HFFc6 (cell line): ENCODE measurements around the gene TXLNA. TPM values are rescaled to one million over a fixed set of nuclear protein-coding genes. Genes with fewer than 3 reads are reported as not detected.
A peak's percentile ranks its signal among the peaks of the same experiment; 100 is the strongest.

Experiments used
- DNase-seq: peaks from one replicate; pipeline ENCODE4 v3.0.0-alpha.2; 2018
- H3K27ac Mint-ChIP-seq: 2 replicates; pipeline ENCODE4 v1.8.0; 2020; ENCODE audit warnings: mild to moderate bottlenecking, mixed read lengths
- H3K27me3 Mint-ChIP-seq: 2 replicates; pipeline ENCODE4 v1.8.0; 2021; ENCODE audit warnings: mild to moderate bottlenecking, moderate library complexity, mixed read lengths; ENCODE audit not compliant: insufficient read depth
- H3K36me3 Mint-ChIP-seq: 2 replicates; pipeline ENCODE4 v1.8.0; 2021; ENCODE audit warnings: low read depth, mixed read lengths
- H3K4me1 Mint-ChIP-seq: 2 replicates; pipeline ENCODE4 v1.8.0; 2020; ENCODE audit warnings: low read depth, mixed read lengths
- H3K4me3 Mint-ChIP-seq: 2 replicates; pipeline ENCODE4 v1.8.0; 2020; ENCODE audit warnings: mild to moderate bottlenecking, moderate library complexity, mixed read lengths
- H3K9me3 Mint-ChIP-seq: 2 replicates; pipeline ENCODE4 v1.8.0; 2020; ENCODE audit warnings: mild to moderate bottlenecking, mixed read lengths
- total RNA-seq, 6 experiments: library from RNA; stranded (reverse); fragmentation: NEBNext Ultra II Directional; extraction: Animal tissue kit (Norgen Biotek cat#: 25700); gene quantifications; 2 replicates in 1 of 6; 3 replicates in 5 of 6; pipeline ENCODE4 v1.2.3, GENCODE V29; 2021
- TF ChIP-seq, protein P1 (sequence below): fragments of 200-600 bp; sonication (generic); IDR thresholded peaks from 2 replicates; pipeline ENCODE4 v1.5.0; 2021; ENCODE audit warnings: antibody characterized with exemption, mild to moderate bottlenecking

Gene TXLNA
- total RNA-seq, 6 experiments from 2014 or later, result 89.4 to 95.2 (median 93.0) TPM

DNA sequence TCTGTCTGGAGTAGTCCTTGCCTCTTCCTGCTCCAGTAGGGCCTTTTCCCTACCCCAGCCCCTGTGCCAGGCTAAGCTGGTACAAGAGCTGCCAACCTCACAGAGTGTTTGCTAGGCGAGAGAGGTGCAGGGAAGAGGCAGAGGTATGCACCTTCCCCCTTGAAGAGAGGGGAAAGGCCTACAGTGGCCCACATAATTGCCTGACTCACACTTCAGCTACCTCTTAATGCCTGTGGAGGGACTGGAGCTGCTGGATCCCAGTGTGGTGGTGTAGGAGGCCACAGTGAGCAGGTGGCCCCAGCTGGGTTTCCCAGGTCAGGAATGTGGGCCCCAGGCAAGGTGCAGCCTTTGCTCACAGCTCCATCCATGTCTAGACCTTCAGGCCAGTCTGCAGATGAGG lies 17.6 kb downstream of the TXLNA start:
- TF ChIP-seq, protein P1, sequence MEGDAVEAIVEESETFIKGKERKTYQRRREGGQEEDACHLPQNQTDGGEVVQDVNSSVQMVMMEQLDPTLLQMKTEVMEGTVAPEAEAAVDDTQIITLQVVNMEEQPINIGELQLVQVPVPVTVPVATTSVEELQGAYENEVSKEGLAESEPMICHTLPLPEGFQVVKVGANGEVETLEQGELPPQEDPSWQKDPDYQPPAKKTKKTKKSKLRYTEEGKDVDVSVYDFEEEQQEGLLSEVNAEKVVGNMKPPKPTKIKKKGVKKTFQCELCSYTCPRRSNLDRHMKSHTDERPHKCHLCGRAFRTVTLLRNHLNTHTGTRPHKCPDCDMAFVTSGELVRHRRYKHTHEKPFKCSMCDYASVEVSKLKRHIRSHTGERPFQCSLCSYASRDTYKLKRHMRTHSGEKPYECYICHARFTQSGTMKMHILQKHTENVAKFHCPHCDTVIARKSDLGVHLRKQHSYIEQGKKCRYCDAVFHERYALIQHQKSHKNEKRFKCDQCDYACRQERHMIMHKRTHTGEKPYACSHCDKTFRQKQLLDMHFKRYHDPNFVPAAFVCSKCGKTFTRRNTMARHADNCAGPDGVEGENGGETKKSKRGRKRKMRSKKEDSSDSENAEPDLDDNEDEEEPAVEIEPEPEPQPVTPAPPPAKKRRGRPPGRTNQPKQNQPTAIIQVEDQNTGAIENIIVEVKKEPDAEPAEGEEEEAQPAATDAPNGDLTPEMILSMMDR, result no peak
- Mint-ChIP-seq H3K27me3 (peaks cover 12% of the 10 kb centered on the region), H3K27ac (peak overlapping the region; percentile 68), H3K9me3 (no peaks in the 10 kb centered on the region), H3K4me3 (no peak overlapping the region), H3K36me3 (peaks cover 36% of the 10 kb centered on the region), H3K4me1 (peaks cover 52% of the 10 kb centered on the region)
- DNase-seq, result no peak

DNA sequence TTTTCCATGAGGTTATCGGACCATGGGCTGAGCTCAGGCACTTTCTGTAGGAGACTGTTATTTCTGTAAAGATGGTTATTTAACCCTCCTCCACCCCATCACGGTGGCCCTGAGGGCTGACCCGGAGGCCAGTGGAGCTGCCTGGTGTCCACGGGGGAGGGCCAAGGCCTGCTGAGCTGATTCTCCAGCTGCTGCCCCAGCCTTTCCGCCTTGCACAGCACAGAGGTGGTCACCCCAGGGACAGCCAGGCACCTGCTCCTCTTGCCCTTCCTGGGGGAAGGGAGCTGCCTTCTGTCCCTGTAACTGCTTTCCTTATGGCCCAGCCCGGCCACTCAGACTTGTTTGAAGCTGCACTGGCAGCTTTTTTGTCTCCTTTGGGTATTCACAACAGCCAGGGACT lies 18.4 kb downstream of the TXLNA start:
- peaks cover 12% of the 10 kb centered on the region for H3K27me3 Mint-ChIP-seq
- no peak for DNase-seq
- H3K36me3 Mint-ChIP-seq, result peaks cover 30% of the 10 kb centered on the region
- TF ChIP-seq, protein P1, result no peak
- H3K27ac Mint-ChIP-seq, result peak overlapping the region; percentile 91; the same call in 1 of the 2 replicates
- H3K4me1 Mint-ChIP-seq, result peaks cover 58% of the 10 kb centered on the region
- no peak overlapping the region for H3K4me3 Mint-ChIP-seq
- H3K9me3 Mint-ChIP-seq, result no peaks in the 10 kb centered on the region

- DNase-seq, result no peak
- Mint-ChIP-seq H3K4me3 (no peak overlapping the region), H3K9me3 (no peaks in the 10 kb centered on the region), H3K27me3 (peaks cover 12% of the 10 kb centered on the region), H3K27ac (peak overlapping the region; percentile 91), H3K36me3 (peaks cover 25% of the 10 kb centered on the region), H3K4me1 (peaks cover 61% of the 10 kb centered on the region)
- TF ChIP-seq, protein P1, result no peak
Observed at GRCh38 chr1:32198237-32199042, 19.0 kb downstream of the TXLNA start.

- peak overlapping the region; percentile 91 for H3K4me3 Mint-ChIP-seq
- peaks cover 19% of the 10 kb centered on the region for H3K36me3 Mint-ChIP-seq
- TF ChIP-seq, protein P1, result no peak
- H3K27me3 Mint-ChIP-seq, result peaks cover 8% of the 10 kb centered on the region
- peaks cover 66% of the 10 kb centered on the region for H3K4me1 Mint-ChIP-seq
- no peaks in the 10 kb centered on the region for H3K9me3 Mint-ChIP-seq
- DNase-seq, result no peak
- H3K27ac Mint-ChIP-seq, result peak overlapping the region; percentile 91
Observed at GRCh38 chr1:32199043-32199716, 19.7 kb downstream of the TXLNA start.

GRCh38 chr1:32199717-32200072 lies 20.2 kb downstream of the TXLNA start:
- no peaks in the 10 kb centered on the region for H3K9me3 Mint-ChIP-seq
- peaks cover 16% of the 10 kb centered on the region for H3K36me3 Mint-ChIP-seq
- H3K4me1 Mint-ChIP-seq, result peaks cover 68% of the 10 kb centered on the region
- H3K4me3 Mint-ChIP-seq, result peak overlapping the region; percentile 91
- DNase-seq, result no peak
- peak overlapping the region; percentile 91 for H3K27ac Mint-ChIP-seq
- H3K27me3 Mint-ChIP-seq, result peaks cover 9% of the 10 kb centered on the region
- TF ChIP-seq, protein P1, result no peak
